ENCODE data around the gene LIN28A. TPM values are rescaled to one million over a fixed set of nuclear protein-coding genes. Genes with fewer than 3 reads are reported as not detected.

The LIN28A gene
- total RNA-seq, 1 donor from 2014 or later: not detected

GRCh38 chr1:26405281-26405915, 5.2 kb upstream of the LIN28A start:
- TF ChIP-seq CTCF (IDR thresholded peaks at IDR 0.05; ENCODE audit: insufficient read depth, low read length, poor library complexity, severe bottlenecking): no peak
- no peaks in the 10 kb centered on the region for H3K36me3 ChIP-seq (ENCODE audit: control insufficient read depth, insufficient read depth, low read length)
- DNase-seq (ENCODE audit: low read depth): no peak
- peaks cover 18% of the 10 kb centered on the region for H3K27me3 ChIP-seq (ENCODE audit: control insufficient read depth, insufficient read depth, low read length)
- no peak overlapping the region for H3K4me3 ChIP-seq (ENCODE audit: low read depth, low read length)

GRCh38 chr1:26408604-26409003, 2.0 kb upstream of the LIN28A start:
- peaks cover 50% of the 10 kb centered on the region for H3K27me3 ChIP-seq (ENCODE audit: control insufficient read depth, insufficient read depth, low read length)
- no peak overlapping the region for H3K4me3 ChIP-seq (ENCODE audit: low read depth, low read length)
- H3K36me3 ChIP-seq (ENCODE audit: control insufficient read depth, insufficient read depth, low read length): no peaks in the 10 kb centered on the region
- DNase-seq (ENCODE audit: low read depth): no peak
- TF ChIP-seq CTCF (IDR thresholded peaks at IDR 0.05; ENCODE audit: insufficient read depth, low read length, poor library complexity, severe bottlenecking): no peak

GRCh38 chr1:26409191-26409807, 1.3 kb upstream of the LIN28A start:
- Histone ChIP-seq H3K36me3 (ENCODE audit: control insufficient read depth, insufficient read depth, low read length) (no peaks in the 10 kb centered on the region), H3K4me3 (ENCODE audit: low read depth, low read length) (no peak overlapping the region), H3K27me3 (ENCODE audit: control insufficient read depth, insufficient read depth, low read length) (peaks cover 48% of the 10 kb centered on the region)
- DNase-seq (ENCODE audit: low read depth): no peak
- no peak for TF ChIP-seq CTCF (IDR thresholded peaks at IDR 0.05; ENCODE audit: insufficient read depth, low read length, poor library complexity, severe bottlenecking)

GRCh38 chr1:26411624-26412074, 1.0 kb downstream of the LIN28A start:
- Histone ChIP-seq H3K4me3 (ENCODE audit: low read depth, low read length) (no peak overlapping the region), H3K36me3 (ENCODE audit: control insufficient read depth, insufficient read depth, low read length) (no peaks in the 10 kb centered on the region), H3K27me3 (ENCODE audit: control insufficient read depth, insufficient read depth, low read length) (peaks cover 66% of the 10 kb centered on the region)
- no peak for DNase-seq (ENCODE audit: low read depth)
- no peak for TF ChIP-seq CTCF (IDR thresholded peaks at IDR 0.05; ENCODE audit: insufficient read depth, low read length, poor library complexity, severe bottlenecking)

- Histone ChIP-seq H3K4me3 (ENCODE audit: low read depth, low read length) (no peak overlapping the region), H3K27me3 (ENCODE audit: control insufficient read depth, insufficient read depth, low read length) (peaks cover 66% of the 10 kb centered on the region), H3K36me3 (ENCODE audit: control insufficient read depth, insufficient read depth, low read length) (no peaks in the 10 kb centered on the region)
- no peak for TF ChIP-seq CTCF (IDR thresholded peaks at IDR 0.05; ENCODE audit: insufficient read depth, low read length, poor library complexity, severe bottlenecking)
- no peak for DNase-seq (ENCODE audit: low read depth)
Observed at GRCh38 chr1:26412180-26412840, 1.7 kb downstream of the LIN28A start.

Measured in kidney epithelial cell (primary cell).